GM18868 (cell line): Measurements from ENCODE around the gene C12orf42.

Experiments
- ATAC-seq: cut with Tn5 transposase; IDR thresholded peaks from one replicate; pipeline ENCODE4 v1.9.1; 2021; ENCODE audit warnings: mild to moderate bottlenecking, moderate library complexity; ENCODE audit not compliant: unreplicated experiment

Gene C12orf42

GRCh38 chr12:103273645-103274044 is 222.1 kb downstream of the C12orf42 start:
- no peak for ATAC-seq

- no peak for ATAC-seq
These were observed 222.8 kb downstream of the C12orf42 start for GRCh38 chr12:103272949-103273348.

GRCh38 chr12:103269946-103270345 is 225.8 kb downstream of the C12orf42 start:
- no peak for ATAC-seq

GRCh38 chr12:103268831-103269514 is 226.8 kb downstream of the C12orf42 start:
- no peak for ATAC-seq

GRCh38 chr12:103257763-103258162 is 238.0 kb downstream of the C12orf42 start:
- ATAC-seq = no peak
